OCI-LY7 (cell line): ENCODE measurements around the gene GJB6. TPM values are rescaled to one million over a fixed set of nuclear protein-coding genes. Genes with fewer than 3 reads are reported as not detected.

Experiments used
- BruUV-seq: library from RNA; stranded (reverse); fragments of 400-500 nt; replicated peaks from 2 replicates; lab custom pipeline; 2021; lab: Mats Ljungman, UMichigan
- CTCF ChIA-PET: fragments of 300-600 bp; sonication (Branson Sonifier 250); formaldehyde crosslinking; loops from one replicate; lab custom pipeline; 2022; ENCODE audit warnings: antibody characterized with exemption; ENCODE audit not compliant: unreplicated experiment; lab: Charles Lee
- POLR2A ChIA-PET: fragments of 300-600 bp; sonication (Branson Sonifier 250); formaldehyde crosslinking; loops from one replicate; lab custom pipeline; 2022; ENCODE audit warnings: antibody characterized with exemption; lab: Charles Lee
- DNase-seq: peaks from one replicate; pipeline ENCODE4 v3.0.0-alpha.2; 2015; ENCODE audit warnings: low spot score
- H2AFZ ChIP-seq: fragments of 200-600 bp; sonication (generic), shearing (Covaris generic); 2 replicates; pipeline ENCODE4 v1.6.1; 2014; ENCODE audit warnings: mild to moderate bottlenecking, antibody characterized with exemption, low read length, moderate library complexity
- H3K27ac ChIP-seq: fragments of 200-600 bp; sonication (generic); 2 replicates; pipeline ENCODE4 v1.5.1; 2014; ENCODE audit warnings: mixed run types, low read depth, mild to moderate bottlenecking, moderate library complexity, low read length, inconsistent platforms; ENCODE audit not compliant: poor library complexity, severe bottlenecking
- H3K36me3 ChIP-seq: fragments of 200-600 bp; sonication (generic); 2 replicates; pipeline ENCODE4 v1.6.1; 2014; ENCODE audit warnings: mild to moderate bottlenecking, antibody characterized with exemption, low read length, moderate library complexity, mixed read lengths; ENCODE audit not compliant: insufficient read depth
- H3K4me1 ChIP-seq: fragments of 200-600 bp; sonication (generic); 2 replicates; pipeline ENCODE4 v1.5.1; 2014; ENCODE audit warnings: mild to moderate bottlenecking, low read length; ENCODE audit not compliant: insufficient read depth, poor library complexity, severe bottlenecking
- H3K4me2 ChIP-seq: fragments of 200-600 bp; sonication (generic); 2 replicates; pipeline ENCODE4 v1.6.1; 2014; ENCODE audit warnings: mild to moderate bottlenecking, low read length
- H3K4me3 ChIP-seq: fragments of 200-600 bp; sonication (generic); 2 replicates; pipeline ENCODE4 v1.5.1; 2014; ENCODE audit warnings: mild to moderate bottlenecking, low read depth, low read length; ENCODE audit not compliant: poor library complexity, severe bottlenecking
- H3K79me2 ChIP-seq: fragments of 200-600 bp; sonication (generic); 2 replicates; pipeline ENCODE4 v1.6.1; 2016; ENCODE audit warnings: low read depth, mild to moderate bottlenecking, low read length, moderate library complexity, mixed read lengths; ENCODE audit not compliant: insufficient read depth
- H3K9me2 ChIP-seq: fragments of 200-600 bp; sonication (generic); 2 replicates; pipeline ENCODE4 v1.6.1; 2016; ENCODE audit warnings: mild to moderate bottlenecking, low read length, mixed read lengths; ENCODE audit not compliant: insufficient read depth
- H3K9me3 ChIP-seq: fragments of 200-600 bp; sonication (generic); 2 replicates; pipeline ENCODE4 v1.6.1; 2014; ENCODE audit warnings: mild to moderate bottlenecking, mixed run types, low read length, mixed read lengths
- H4K20me1 ChIP-seq: fragments of 200-600 bp; sonication (generic); 2 replicates; pipeline ENCODE4 v1.6.1; 2014; ENCODE audit warnings: mild to moderate bottlenecking, antibody characterized with exemption, low read length, moderate library complexity, mixed read lengths; ENCODE audit not compliant: insufficient read depth
- EZH2phosphoT487 ChIP-seq: fragments of 200-600 bp; sonication (generic); IDR thresholded peaks from 2 replicates; pipeline ENCODE4 v1.6.1; 2018; ENCODE audit warnings: low read depth, borderline replicate concordance, mild to moderate bottlenecking, mixed run types, antibody characterized with exemption, low read length, moderate library complexity, mixed read lengths
- intact Hi-C: fragments of 100-400 bp; cut with micrococcal nuclease; formaldehyde crosslinking; loops from one replicate; pipeline ENCODE4 v1.10.0; 2022; ENCODE audit not compliant: unreplicated experiment
- total RNA-seq, 2 experiments: library from RNA; depleted of rRNA in 1 of 2; stranded (reverse); fragments of >200 nt in 1 of 2; shearing (Covaris generic) in 1 of 2; gene quantifications; 2 replicates each; pipeline ENCODE4 v1.2.3, GENCODE V29; 2014 to 2022
- TF ChIP-seq, protein P1 (sequence below): fragments of 200-600 bp; sonication (generic); conservative IDR thresholded peaks from 2 replicates; pipeline ENCODE4 v1.5.1; 2014; ENCODE audit warnings: mild to moderate bottlenecking, antibody characterized with exemption, low read length, moderate library complexity, mixed read lengths

The GJB6 gene
- total RNA-seq, 2 experiments from 2014 or later = not detected

DNA sequence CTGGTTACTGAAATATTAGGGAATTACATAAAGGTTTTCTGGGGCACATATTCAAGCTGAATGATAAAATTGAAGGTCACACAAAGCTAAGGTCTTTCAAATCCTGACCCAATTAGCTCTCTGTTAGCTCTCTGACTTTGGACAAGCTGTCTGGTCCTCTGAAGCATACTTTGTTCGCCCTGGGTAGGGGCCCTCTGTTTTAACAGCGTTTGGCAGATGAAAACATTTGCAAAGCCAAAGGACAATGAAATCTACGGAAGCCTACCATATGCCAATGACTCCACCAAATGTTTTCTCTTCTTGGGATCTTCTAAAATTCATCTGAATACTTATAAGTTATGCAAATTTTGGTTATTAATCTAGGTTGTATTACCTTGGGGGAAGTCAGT, 56.7 kb downstream of the GJB6 start:
- no TSS peak for BruUV-seq
- Histone ChIP-seq H2AFZ (no peak overlapping the region), H3K4me2 (no peak overlapping the region)

GRCh38 chr13:20174656-20175405, 57.3 kb downstream of the GJB6 start:
- no peaks in the 10 kb centered on the region for H4K20me1 ChIP-seq
- no peak overlapping the region for H3K27ac ChIP-seq
- no peaks in the 10 kb centered on the region for H3K9me2 ChIP-seq
- H3K4me1 ChIP-seq = no peaks in the 10 kb centered on the region
- CTCF ChIA-PET = no interaction called here
- no peaks in the 10 kb centered on the region for H3K36me3 ChIP-seq
- no peak for DNase-seq
- intact Hi-C loops = no loop called here
- BruUV-seq = no TSS peak
- H3K9me3 ChIP-seq = no peaks in the 10 kb centered on the region
- POLR2A ChIA-PET = interaction anchor here (1.0 kb wide), 1 partner anchor 12 kb away, joined by 3 read pairs; no protein-coding TSS in a partner anchor
- H2AFZ ChIP-seq = no peak overlapping the region
- TF ChIP-seq, protein P1, sequence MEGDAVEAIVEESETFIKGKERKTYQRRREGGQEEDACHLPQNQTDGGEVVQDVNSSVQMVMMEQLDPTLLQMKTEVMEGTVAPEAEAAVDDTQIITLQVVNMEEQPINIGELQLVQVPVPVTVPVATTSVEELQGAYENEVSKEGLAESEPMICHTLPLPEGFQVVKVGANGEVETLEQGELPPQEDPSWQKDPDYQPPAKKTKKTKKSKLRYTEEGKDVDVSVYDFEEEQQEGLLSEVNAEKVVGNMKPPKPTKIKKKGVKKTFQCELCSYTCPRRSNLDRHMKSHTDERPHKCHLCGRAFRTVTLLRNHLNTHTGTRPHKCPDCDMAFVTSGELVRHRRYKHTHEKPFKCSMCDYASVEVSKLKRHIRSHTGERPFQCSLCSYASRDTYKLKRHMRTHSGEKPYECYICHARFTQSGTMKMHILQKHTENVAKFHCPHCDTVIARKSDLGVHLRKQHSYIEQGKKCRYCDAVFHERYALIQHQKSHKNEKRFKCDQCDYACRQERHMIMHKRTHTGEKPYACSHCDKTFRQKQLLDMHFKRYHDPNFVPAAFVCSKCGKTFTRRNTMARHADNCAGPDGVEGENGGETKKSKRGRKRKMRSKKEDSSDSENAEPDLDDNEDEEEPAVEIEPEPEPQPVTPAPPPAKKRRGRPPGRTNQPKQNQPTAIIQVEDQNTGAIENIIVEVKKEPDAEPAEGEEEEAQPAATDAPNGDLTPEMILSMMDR = no peak
- no peak for TF ChIP-seq EZH2phosphoT487
- no peak overlapping the region for H3K4me2 ChIP-seq
- no peak overlapping the region for H3K4me3 ChIP-seq
- no peaks in the 10 kb centered on the region for H3K79me2 ChIP-seq

More for the DNA sequence above, 56.7 kb downstream of the GJB6 start:
- intact Hi-C loops = no loop called here
- Histone ChIP-seq H4K20me1 (no peaks in the 10 kb centered on the region), H3K9me3 (no peaks in the 10 kb centered on the region), H3K4me3 (no peak overlapping the region), H3K36me3 (no peaks in the 10 kb centered on the region), H3K9me2 (no peaks in the 10 kb centered on the region), H3K27ac (no peak overlapping the region), H3K79me2 (no peaks in the 10 kb centered on the region), H3K4me1 (no peaks in the 10 kb centered on the region)
- ChIA-PET CTCF (no interaction called here), POLR2A (interaction anchor here (1.0 kb wide), 1 partner anchor 12 kb away, joined by 3 read pairs; no protein-coding TSS in a partner anchor)
- TF ChIP-seq EZH2phosphoT487 = no peak
- TF ChIP-seq, protein P1 = no peak
- no peak for DNase-seq

- ChIA-PET CTCF (no interaction called here), POLR2A (no interaction called here)
- Histone ChIP-seq H3K9me2 (no peaks in the 10 kb centered on the region), H2AFZ (no peak overlapping the region), H3K4me3 (no peak overlapping the region), H3K9me3 (no peaks in the 10 kb centered on the region), H3K36me3 (no peaks in the 10 kb centered on the region), H3K79me2 (no peaks in the 10 kb centered on the region), H3K4me1 (no peaks in the 10 kb centered on the region), H4K20me1 (no peaks in the 10 kb centered on the region), H3K4me2 (no peak overlapping the region), H3K27ac (no peak overlapping the region)
- intact Hi-C loops = no loop called here
- DNase-seq = no peak
- BruUV-seq = no TSS peak
- TF ChIP-seq EZH2phosphoT487 = no peak
- TF ChIP-seq, protein P1 = no peak
Measured at GRCh38 chr13:20173116-20173746, 58.9 kb downstream of the GJB6 start.
